Suprapubic skin (tissue), 4 donors: ENCODE results near the gene HYAL2. TPM values are rescaled to one million over a fixed set of nuclear protein-coding genes. Genes with fewer than 3 reads are reported as not detected.

Source experiments
- DNase-seq, 2 donors: peaks; one replicate each; pipeline ENCODE4 v3.0.0-alpha.2; 2019; ENCODE audit warnings: low spot score in 2 of 2
- H3K27ac ChIP-seq: fragments of 200-600 bp; sonication (generic); one replicate; pipeline ENCODE4 v1.5.1; 2019
- H3K27me3 ChIP-seq: fragments of 200-600 bp; sonication (generic); one replicate; pipeline ENCODE4 v1.5.1; 2019
- H3K36me3 ChIP-seq: fragments of 200-600 bp; sonication (generic); one replicate; pipeline ENCODE4 v1.5.1; 2019
- H3K4me1 ChIP-seq: fragments of 200-600 bp; sonication (generic); one replicate; pipeline ENCODE4 v1.5.1; 2019
- H3K4me3 ChIP-seq: fragments of 200-600 bp; sonication (generic); one replicate; pipeline ENCODE4 v1.5.1; 2019; ENCODE audit warnings: mild to moderate bottlenecking
- H3K9me3 ChIP-seq: fragments of 200-600 bp; sonication (generic); one replicate; pipeline ENCODE4 v1.5.1; 2019
- CTCF ChIP-seq, 2 donors: fragments of 200-600 bp in 1 of 2; fragments of 450-650 bp in 1 of 2; sonication (generic) in 1 of 2; IDR thresholded peaks; one replicate each; pipeline ENCODE4 v1.5.1; 2016 to 2019; ENCODE audit warnings: antibody characterized with exemption in 2 of 2, mild to moderate bottlenecking in 1 of 2, moderate library complexity in 1 of 2
- EP300 ChIP-seq: sonication (generic); formaldehyde crosslinking; IDR thresholded peaks from one replicate; pipeline ENCODE4 v1.6.1; 2017; ENCODE audit warnings: antibody characterized with exemption
- POLR2A ChIP-seq, 2 donors: fragments of 450-650 bp; IDR thresholded peaks; one replicate each; pipeline ENCODE4 v1.6.1; 2017; ENCODE audit warnings: antibody characterized with exemption in 2 of 2, mild to moderate bottlenecking in 2 of 2, moderate library complexity in 2 of 2
- POLR2AphosphoS5 ChIP-seq, 3 donors: sonication (generic); formaldehyde crosslinking; IDR thresholded peaks; one replicate each; pipeline ENCODE4 v1.6.1; 2017; ENCODE audit warnings: antibody characterized with exemption in 3 of 3
- WGBS: methylation state at CpG from one replicate; pipeline ENCODE4 v1.1.5; 2018; 5-methylcytosine and 5-hydroxymethylcytosine counted together
- total RNA-seq, 4 donors: library from RNA; depleted of rRNA; stranded (reverse); fragments of >200 nt; gene quantifications; one replicate each; pipeline ENCODE4 v1.1.0, GENCODE V29; 2016

The HYAL2 gene
- total RNA-seq, 4 donors from 2014 or later: 47.7 to 87.0 (median 80.3) TPM

- H3K36me3 ChIP-seq: peaks cover 38% of the 10 kb centered on the region
- WGBS: 75% methylated on average over 5 of the region's 5 CpGs
- H3K4me3 ChIP-seq: no peak overlapping the region
- no peak overlapping the region for H3K27ac ChIP-seq
- TF ChIP-seq POLR2AphosphoS5 (IDR thresholded peaks at IDR 0.05) (no peak), POLR2A (IDR thresholded peaks at IDR 0.05) (no peak), CTCF (IDR thresholded peaks at IDR 0.05) (no peak), EP300 (no peak)
- H3K27me3 ChIP-seq: no peaks in the 10 kb centered on the region
- no peak for DNase-seq
- no peaks in the 10 kb centered on the region for H3K9me3 ChIP-seq
- H3K4me1 ChIP-seq: peaks cover 78% of the 10 kb centered on the region
These were observed 31.7 kb upstream of the HYAL2 start for GRCh38 chr3:50354186-50354764.

GRCh38 chr3:50353245-50354004 is 30.9 kb upstream of the HYAL2 start:
- H3K27me3 ChIP-seq: no peaks in the 10 kb centered on the region
- peaks cover 43% of the 10 kb centered on the region for H3K36me3 ChIP-seq
- TF ChIP-seq POLR2A (IDR thresholded peaks at IDR 0.05) (no peak), EP300 (no peak), CTCF (IDR thresholded peaks at IDR 0.05) (no peak), POLR2AphosphoS5 (IDR thresholded peaks at IDR 0.05) (no peak)
- no peaks in the 10 kb centered on the region for H3K9me3 ChIP-seq
- H3K4me1 ChIP-seq: peaks cover 73% of the 10 kb centered on the region
- H3K27ac ChIP-seq: no peak overlapping the region
- WGBS: 71% methylated on average over 8 of the region's 12 CpGs
- H3K4me3 ChIP-seq: no peak overlapping the region
- no peak for DNase-seq

DNA sequence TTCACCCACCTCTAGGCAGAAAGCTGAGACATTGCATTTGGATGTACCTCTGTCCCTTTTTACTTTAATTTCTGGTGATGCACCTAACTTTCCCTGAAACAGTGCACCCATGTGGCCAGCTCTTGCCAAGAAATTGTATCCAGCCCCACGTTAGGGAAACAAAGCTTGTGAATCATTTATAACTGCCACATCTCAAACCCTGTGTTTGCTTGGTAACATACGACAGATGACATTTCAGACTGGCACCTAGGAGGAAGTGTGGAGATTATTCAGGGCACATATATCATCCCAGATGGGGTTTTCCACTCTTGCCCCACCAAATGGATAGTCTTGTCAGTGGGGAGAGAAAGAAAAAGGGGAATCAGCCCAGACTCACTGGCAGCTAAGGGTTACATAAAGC is 30.2 kb upstream of the HYAL2 start:
- H3K27me3 ChIP-seq: no peaks in the 10 kb centered on the region
- H3K9me3 ChIP-seq: no peaks in the 10 kb centered on the region
- peaks cover 67% of the 10 kb centered on the region for H3K4me1 ChIP-seq
- 28% methylated on average over 2 of the region's 2 CpGs for WGBS
- H3K27ac ChIP-seq: no peak overlapping the region
- DNase-seq: no peak
- no peak overlapping the region for H3K4me3 ChIP-seq
- peak in 1 of 2 donors; percentile 2 for TF ChIP-seq CTCF (IDR thresholded peaks at IDR 0.05)
- no peak for TF ChIP-seq EP300
- peaks cover 48% of the 10 kb centered on the region for H3K36me3 ChIP-seq

DNA sequence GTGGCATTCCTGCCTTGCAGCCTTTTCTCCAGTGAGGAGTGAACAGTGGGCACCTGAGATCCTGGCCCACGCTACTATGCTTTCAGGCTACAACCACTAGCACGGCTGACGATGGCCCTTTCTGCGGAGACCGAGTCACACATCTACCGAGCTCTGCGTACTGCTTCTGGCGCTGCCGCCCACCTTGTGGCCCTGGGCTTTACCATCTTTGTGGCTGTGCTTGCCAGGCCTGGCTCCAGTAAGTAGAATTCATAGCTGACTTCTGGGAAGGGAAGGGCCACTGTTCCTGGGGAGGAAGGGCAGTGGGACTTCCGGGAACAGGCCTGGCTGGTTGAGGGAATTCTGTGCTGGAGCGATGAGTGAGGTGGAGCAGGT is 28.8 kb upstream of the HYAL2 start:
- Histone ChIP-seq H3K4me1 (peaks cover 57% of the 10 kb centered on the region), H3K4me3 (peak overlapping the region; percentile 87), H3K9me3 (no peaks in the 10 kb centered on the region), H3K36me3 (peaks cover 50% of the 10 kb centered on the region), H3K27ac (peak overlapping the region; percentile 97), H3K27me3 (no peaks in the 10 kb centered on the region)
- 43% methylated on average over 11 of the region's 11 CpGs for WGBS
- TF ChIP-seq CTCF (IDR thresholded peaks at IDR 0.05) (no peak), POLR2A (IDR thresholded peaks at IDR 0.05) (no peak), POLR2AphosphoS5 (IDR thresholded peaks at IDR 0.05) (no peak), EP300 (no peak)
- DNase-seq: no peak

DNA sequence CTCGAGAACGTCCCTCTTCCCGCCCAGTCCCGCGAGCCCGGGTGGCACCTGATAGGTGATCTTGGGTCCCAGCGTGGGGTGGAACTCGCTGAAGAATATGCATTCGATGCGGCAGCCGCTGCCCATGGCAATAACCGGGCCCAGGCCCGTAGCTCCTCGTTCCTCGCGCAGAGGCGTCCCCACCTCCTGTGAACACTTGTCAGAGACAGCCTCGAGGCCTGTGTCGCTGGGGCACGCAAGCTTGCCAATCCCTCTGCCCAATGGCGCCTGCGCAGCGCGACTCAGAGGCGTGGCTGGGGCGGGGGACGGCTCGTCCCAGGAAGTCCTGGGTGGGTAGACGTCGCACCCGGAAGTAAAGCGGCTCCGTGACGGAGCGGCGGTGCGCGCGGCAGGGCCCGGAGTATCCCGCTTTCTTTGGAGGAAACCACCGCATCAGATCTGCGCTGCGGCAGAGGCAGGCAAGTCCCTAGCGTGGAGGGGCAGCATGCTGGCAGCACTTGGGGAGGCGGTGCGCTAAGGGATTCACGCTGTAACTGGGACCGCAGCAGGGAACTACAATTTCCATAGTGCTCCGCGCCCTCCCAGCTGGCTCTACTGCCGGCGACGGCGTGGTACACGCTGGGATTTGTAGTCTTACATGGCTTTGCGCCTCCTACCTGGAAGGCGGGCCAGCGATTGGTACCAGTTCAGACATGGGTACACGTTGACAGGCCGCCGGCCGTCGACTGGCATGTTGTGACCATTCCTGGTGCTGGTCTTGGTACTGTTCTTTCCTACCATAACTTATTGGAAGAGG is 28.2 kb upstream of the HYAL2 start, which contains the start of the genes CYB561D2 and NPRL2:
TSS of gene CYB561D2 (plus strand) at position 336 of the 796 bp plus-strand sequence. CDS start 572 bp downstream, outside the sequence.
TSS of gene NPRL2 (minus strand) at position 249 of the 796 bp plus-strand sequence. CDS start at position 126, 123 bp downstream.
- WGBS: 1% methylated on average over 37 of the region's 64 CpGs
- Histone ChIP-seq H3K27ac (peak within 1 kb of the TSS; percentile 97), H3K9me3 (no peaks in the 10 kb centered on the region), H3K4me3 (peak within 1 kb of the TSS; percentile 87), H3K36me3 (peaks cover 44% of the 10 kb centered on the region), H3K4me1 (peaks cover 57% of the 10 kb centered on the region), H3K27me3 (no peaks in the 10 kb centered on the region)
- peak; percentile 98 for DNase-seq
- no peak for TF ChIP-seq EP300
- TF ChIP-seq POLR2AphosphoS5 (IDR thresholded peaks at IDR 0.05): peak in 2 of 3 donors; percentile 6 to 68
- TF ChIP-seq CTCF (IDR thresholded peaks at IDR 0.05): no peak
- peak in 1 of 2 donors; percentile 37 for TF ChIP-seq POLR2A (IDR thresholded peaks at IDR 0.05)
